GM18505 (cell line): Measurements from ENCODE around the gene MGAM2.

ENCODE experiments used
- ATAC-seq: cut with Tn5 transposase; IDR thresholded peaks from one replicate; pipeline ENCODE4 v1.9.1; 2021; ENCODE audit not compliant: unreplicated experiment
- POLR2A ChIP-seq: IDR thresholded peaks from 4 replicates; pipeline ENCODE4 v1.6.1; 2011; ENCODE audit warnings: borderline replicate concordance; ENCODE audit not compliant: insufficient read depth, insufficient read length; ENCODE audit errors: extremely low read depth

Gene MGAM2

GRCh38 chr7:142176901-142177300 lies 65.4 kb downstream of the MGAM2 start:
- no peak for ATAC-seq
- TF ChIP-seq POLR2A, result no peak

GRCh38 chr7:142177869-142178268 lies 66.4 kb downstream of the MGAM2 start:
- ATAC-seq, result no peak
- no peak for TF ChIP-seq POLR2A

GRCh38 chr7:142180426-142180825 lies 68.9 kb downstream of the MGAM2 start:
- ATAC-seq, result no peak
- no peak for TF ChIP-seq POLR2A

- TF ChIP-seq POLR2A, result no peak
- no peak for ATAC-seq
Measured at GRCh38 chr7:142181211-142181610, 69.7 kb downstream of the MGAM2 start.

- no peak for TF ChIP-seq POLR2A
- ATAC-seq, result no peak
Measured at GRCh38 chr7:142181966-142182365, 70.4 kb downstream of the MGAM2 start.

GRCh38 chr7:142185069-142185468 lies 73.6 kb downstream of the MGAM2 start:
- no peak for TF ChIP-seq POLR2A
- no peak for ATAC-seq

- ATAC-seq, result no peak
- TF ChIP-seq POLR2A, result no peak
Measured at GRCh38 chr7:142185801-142186200, 74.3 kb downstream of the MGAM2 start.

GRCh38 chr7:142188154-142188553 lies 76.6 kb downstream of the MGAM2 start:
- no peak for ATAC-seq
- TF ChIP-seq POLR2A, result no peak

- ATAC-seq, result no peak
- TF ChIP-seq POLR2A, result no peak
Measured at GRCh38 chr7:142188846-142189245, 77.3 kb downstream of the MGAM2 start.

- TF ChIP-seq POLR2A, result no peak
- ATAC-seq, result no peak
Measured at GRCh38 chr7:142194201-142194600, 82.7 kb downstream of the MGAM2 start.

- ATAC-seq, result no peak
- no peak for TF ChIP-seq POLR2A
Measured at GRCh38 chr7:142196066-142196840, 84.7 kb downstream of the MGAM2 start.

- ATAC-seq, result no peak
- no peak for TF ChIP-seq POLR2A
Measured at GRCh38 chr7:142200206-142200605, 88.7 kb downstream of the MGAM2 start.

- ATAC-seq, result no peak
- TF ChIP-seq POLR2A, result no peak
Measured at GRCh38 chr7:142228537-142229104, 117.1 kb downstream of the MGAM2 start.

- no peak for ATAC-seq
- no peak for TF ChIP-seq POLR2A
Measured at GRCh38 chr7:142231716-142232115, 120.2 kb downstream of the MGAM2 start.

GRCh38 chr7:142240546-142240945 lies 129.0 kb downstream of the MGAM2 start:
- TF ChIP-seq POLR2A, result no peak
- no peak for ATAC-seq

GRCh38 chr7:142243823-142244222 lies 132.3 kb downstream of the MGAM2 start:
- ATAC-seq, result no peak
- TF ChIP-seq POLR2A, result no peak
